Activated CD4-positive, CD25-positive, alpha-beta regulatory T cell (primary cell): ENCODE results near the gene DNMT3B.

Source experiments
- DNase-seq, 4 experiments: peaks; one replicate each; lab custom pipeline; 2025; lab: John Stamatoyannopoulos, UW

The DNMT3B gene

DNA sequence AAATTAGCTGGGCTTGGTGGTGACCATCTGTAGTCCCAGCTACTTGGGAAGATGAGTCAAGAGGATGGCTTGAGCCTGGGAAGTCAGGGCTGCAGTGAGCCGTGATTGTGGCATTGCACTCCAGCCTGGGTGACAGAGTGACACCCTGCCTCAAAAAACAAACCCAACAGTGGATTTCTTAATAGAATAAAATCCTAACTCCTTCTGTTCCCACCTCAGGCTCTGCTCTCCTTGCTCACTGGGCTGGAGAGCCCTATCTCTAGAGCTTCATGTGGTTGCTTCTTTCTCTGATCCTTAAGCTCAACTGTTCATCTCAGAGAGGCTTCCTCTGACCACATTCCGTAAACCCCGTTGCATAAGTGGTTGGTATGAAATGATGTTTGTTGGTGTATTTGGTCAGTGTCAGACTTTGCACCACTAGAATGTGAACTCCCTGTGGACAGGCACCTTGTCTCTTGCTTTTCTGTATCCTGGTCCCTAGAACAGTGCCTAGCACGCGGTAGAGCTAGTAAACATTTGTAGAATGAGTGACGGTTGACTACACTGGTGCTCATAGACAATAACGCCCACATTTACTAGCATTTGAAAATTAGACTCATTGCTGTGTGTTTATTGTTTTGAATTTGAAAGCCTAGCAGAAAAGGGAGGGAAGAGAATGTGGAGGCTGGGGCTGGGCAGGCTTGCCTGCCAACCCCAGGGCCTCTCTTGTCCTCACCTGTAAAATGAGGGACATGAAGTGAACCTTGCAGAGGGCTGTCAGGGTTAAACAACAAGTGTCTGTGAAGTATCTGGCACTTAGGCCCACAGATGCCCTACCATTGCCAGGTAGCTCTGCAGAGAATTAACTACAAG lies 61.8 kb downstream of the DNMT3B start:
- DNase-seq: no peak

DNA sequence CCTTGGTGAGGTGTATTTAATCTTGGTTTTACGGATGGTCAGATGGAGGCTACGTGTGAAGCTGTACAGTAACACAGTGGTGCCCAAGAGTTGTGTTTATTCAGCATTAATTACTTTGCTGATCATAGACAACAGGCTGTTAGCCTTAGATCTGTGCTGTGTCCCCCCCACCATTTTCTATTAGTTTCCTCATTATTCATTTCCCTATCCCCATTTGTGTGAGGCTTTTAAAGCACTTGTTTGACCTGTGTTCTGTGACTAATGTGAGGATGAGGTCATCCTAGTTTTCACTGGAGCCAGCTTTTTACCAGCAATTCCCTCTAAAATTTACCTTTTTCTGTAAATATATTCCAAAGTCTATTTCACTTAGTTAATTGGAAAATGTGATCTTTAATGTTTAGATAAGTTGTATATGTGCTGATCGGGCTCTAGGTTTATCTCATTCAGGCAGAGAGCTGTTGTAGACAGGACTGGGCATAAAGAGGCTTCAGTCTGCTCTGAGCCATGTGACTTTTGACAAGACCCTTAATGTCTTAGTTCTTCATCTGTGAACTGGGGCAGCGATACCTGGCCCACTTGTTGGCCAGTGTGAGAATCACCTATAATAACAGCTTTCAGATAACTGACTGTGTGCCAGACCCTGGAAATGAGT lies 66.0 kb downstream of the DNMT3B start:
- no peak for DNase-seq

- no peak for DNase-seq
Observed at GRCh38 chr20:32829311-32830005, 67.3 kb downstream of the DNMT3B start.

- DNase-seq: no peak
Observed at GRCh38 chr20:32830437-32830836, 68.3 kb downstream of the DNMT3B start.

- DNase-seq: no peak
Observed at GRCh38 chr20:32831982-32832381, 69.8 kb downstream of the DNMT3B start.

- no peak for DNase-seq
Observed at GRCh38 chr20:32832664-32833063, 70.5 kb downstream of the DNMT3B start.

DNA sequence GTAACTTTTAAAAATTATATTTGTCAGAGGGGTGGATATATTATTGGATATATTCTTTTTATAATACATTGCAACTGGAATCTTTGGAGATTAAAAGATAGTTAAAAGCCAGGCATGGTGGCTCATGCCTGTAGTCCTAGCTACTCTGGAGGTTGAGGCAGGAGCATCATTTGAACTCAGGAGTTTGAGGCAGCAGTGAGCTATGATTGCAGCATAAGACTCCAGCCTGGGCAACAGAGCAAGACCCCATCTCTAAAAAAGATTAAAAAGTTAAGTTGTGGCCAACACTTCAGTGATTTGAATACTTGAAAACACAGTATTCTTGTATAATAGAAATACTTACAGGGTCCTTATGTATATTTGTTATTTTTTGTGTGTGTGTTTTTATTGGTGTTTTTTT lies 72.8 kb downstream of the DNMT3B start:
- no peak for DNase-seq

DNA sequence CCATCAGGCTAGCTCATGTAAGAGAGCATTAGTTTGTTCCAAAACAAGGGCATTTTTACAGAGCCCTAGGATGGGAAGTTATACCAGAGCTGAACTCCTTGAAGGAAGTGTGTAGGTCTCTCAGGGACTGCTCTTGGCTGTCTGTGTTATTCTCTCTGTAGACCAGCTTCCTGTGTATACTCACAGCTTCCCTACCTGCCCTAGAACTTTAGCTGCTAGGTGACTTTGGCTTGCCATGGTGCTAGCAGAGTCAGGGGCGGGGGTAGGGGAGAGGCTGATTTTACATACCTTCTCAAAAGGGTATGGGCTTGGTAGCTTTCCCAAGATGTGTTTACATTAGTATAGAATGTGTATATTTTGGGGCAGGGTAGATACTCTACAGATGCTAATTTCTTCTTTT lies 75.0 kb downstream of the DNMT3B start:
- no peak for DNase-seq

GRCh38 chr20:32839227-32839981 lies 77.2 kb downstream of the DNMT3B start:
- no peak for DNase-seq

- DNase-seq: no peak
Observed at GRCh38 chr20:32839982-32840285, 77.7 kb downstream of the DNMT3B start.

DNA sequence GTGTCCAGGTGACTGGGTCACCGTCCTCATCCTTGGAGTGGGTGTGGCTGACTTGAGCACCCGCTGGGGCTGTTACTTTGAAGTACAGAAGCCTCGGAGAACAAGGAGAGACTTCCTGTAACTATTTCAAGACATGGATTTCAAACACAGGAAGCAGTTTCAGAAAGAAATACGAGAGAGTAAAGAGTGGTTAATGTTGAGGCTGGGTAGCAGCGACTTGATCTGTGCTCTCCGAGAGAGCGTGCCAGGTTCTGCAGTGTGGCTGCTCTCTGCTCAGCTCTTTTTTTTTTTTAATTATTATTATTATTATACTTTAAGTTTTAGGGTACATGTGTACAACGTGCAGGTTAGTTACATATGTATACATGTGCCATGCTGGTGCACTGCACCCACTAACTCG lies 79.0 kb downstream of the DNMT3B start:
- no peak for DNase-seq

GRCh38 chr20:32841632-32842031 lies 79.4 kb downstream of the DNMT3B start:
- DNase-seq: no peak

GRCh38 chr20:32842688-32843524 lies 80.7 kb downstream of the DNMT3B start:
- no peak for DNase-seq

GRCh38 chr20:32845786-32846185 lies 83.6 kb downstream of the DNMT3B start:
- no peak for DNase-seq

DNA sequence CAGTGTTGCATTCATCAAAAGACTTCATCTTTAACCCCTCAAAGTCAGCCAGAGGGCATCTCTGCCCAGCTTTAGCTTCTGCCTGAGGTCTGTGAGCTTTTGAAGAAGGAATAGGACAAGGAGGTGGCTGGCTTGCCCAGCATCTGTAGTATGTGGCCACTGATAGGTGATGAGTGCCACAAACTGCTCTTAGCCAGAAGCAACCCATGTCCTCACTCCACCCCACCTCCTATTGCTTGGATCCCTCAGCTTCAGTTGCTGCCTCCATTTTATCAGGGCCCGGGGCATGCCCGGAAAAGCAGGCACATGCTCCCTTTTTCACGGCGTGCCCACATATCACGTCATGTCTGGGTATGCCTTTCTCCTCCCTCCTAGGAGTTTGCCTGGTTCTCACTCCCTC lies 84.7 kb downstream of the DNMT3B start:
- DNase-seq: no peak

GRCh38 chr20:32847964-32848363 lies 85.8 kb downstream of the DNMT3B start:
- DNase-seq: no peak

GRCh38 chr20:32848846-32849245 lies 86.7 kb downstream of the DNMT3B start:
- no peak for DNase-seq

DNA sequence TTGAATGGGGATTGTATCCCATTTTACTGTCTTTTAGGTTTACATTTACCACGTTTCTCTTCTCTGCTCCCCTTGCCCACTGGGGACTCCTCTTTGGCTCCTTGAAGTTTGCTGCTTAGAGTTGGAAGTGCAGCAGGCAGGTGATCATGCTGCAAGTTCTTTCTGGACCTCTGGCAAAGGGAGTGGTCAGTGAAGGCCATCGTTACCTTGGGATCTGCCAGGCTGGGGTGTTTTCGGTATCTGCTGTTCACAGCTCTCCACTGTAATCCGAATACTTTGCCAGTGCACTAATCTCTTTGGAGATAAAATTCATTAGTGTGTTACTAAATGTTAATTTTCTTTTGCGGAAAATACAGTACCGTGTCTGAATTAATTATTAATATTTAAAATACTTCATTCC lies 87.4 kb downstream of the DNMT3B start:
- no peak for DNase-seq

DNA sequence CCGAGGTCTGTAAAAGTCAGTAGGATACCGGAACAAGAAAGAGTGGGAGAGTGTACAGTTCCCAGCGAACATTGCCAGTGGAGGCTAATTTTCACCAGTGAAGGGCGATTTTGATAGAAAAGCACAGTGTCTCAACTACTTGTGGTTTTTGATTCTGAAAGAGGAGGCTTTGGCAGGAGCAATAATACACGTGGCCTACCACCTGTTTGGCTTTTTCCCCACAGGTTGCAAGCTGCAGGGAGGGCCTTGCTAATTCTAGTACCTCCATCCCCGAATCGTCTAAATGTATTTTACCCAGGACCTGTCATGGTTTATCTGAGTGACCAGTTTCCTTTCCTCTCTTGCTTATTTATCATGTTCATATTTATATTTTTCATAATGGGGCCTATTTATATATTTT lies 93.2 kb downstream of the DNMT3B start:
- no peak for DNase-seq

DNA sequence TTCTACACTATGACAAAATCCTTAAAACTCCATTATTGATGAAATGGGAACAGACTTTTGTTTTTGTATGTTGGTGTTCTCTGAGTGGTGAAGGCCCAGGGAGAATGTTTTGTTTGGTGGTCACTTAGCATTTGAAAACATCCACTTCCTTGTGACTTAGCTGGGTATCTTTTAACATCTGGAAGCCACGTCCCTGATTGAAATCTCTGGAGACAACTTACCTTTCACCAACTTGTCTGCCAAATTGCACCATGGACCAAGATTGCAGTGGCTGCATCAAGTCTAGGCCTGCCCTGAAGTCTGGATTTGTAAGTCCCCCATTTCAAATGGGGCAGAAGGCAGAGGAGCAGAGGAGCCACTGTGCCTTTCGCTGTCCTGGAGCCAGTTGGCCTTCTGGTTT lies 96.0 kb downstream of the DNMT3B start:
- no peak for DNase-seq
